ENCODE results near the gene INO80D. TPM values are rescaled to one million over a fixed set of nuclear protein-coding genes. Genes with fewer than 3 reads are reported as not detected.

INO80D gene
- total RNA-seq, 1 experiment from 2014 or later = 14.4 TPM

- TF ChIP-seq, protein P1, sequence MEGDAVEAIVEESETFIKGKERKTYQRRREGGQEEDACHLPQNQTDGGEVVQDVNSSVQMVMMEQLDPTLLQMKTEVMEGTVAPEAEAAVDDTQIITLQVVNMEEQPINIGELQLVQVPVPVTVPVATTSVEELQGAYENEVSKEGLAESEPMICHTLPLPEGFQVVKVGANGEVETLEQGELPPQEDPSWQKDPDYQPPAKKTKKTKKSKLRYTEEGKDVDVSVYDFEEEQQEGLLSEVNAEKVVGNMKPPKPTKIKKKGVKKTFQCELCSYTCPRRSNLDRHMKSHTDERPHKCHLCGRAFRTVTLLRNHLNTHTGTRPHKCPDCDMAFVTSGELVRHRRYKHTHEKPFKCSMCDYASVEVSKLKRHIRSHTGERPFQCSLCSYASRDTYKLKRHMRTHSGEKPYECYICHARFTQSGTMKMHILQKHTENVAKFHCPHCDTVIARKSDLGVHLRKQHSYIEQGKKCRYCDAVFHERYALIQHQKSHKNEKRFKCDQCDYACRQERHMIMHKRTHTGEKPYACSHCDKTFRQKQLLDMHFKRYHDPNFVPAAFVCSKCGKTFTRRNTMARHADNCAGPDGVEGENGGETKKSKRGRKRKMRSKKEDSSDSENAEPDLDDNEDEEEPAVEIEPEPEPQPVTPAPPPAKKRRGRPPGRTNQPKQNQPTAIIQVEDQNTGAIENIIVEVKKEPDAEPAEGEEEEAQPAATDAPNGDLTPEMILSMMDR (IDR thresholded peaks at IDR 0.05 in 2 of 3, conservative IDR thresholded peaks at IDR 0.05 in 1 of 3; ENCODE audit: borderline replicate concordance in 1 of 3, insufficient read depth in 1 of 3, low read depth in 2 of 3, low read length in 2 of 3) = no peak
These were observed 113.9 kb downstream of the INO80D start (continued) for GRCh38 chr2:205972113-205972512.

DNA sequence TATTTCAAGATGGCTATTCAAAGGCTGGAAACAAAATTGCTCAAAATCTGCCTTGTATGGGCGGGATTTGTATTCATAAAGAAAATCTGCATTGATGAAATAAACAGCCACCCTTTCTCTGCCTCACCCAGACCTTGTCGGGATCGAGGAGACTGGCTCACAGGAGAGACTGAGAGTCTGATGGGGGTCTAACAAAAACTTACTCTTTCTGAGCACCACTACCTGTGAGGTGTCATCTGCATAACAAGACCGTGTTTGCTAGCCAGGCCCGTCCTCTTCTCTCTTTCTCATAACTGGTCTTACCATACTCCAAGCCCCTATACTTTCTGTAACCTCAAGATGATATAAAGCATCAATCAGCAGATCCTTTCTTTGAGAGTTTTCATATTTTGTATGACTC lies 115.6 kb downstream of the INO80D start:
- no peak for TF ChIP-seq ZNF274 (IDR thresholded peaks at IDR 0.05; ENCODE audit: low read depth, low read length)
- no peak for TF ChIP-seq POLR2AphosphoS5 (IDR thresholded peaks at IDR 0.05; ENCODE audit: low read depth, low read length)
- TF ChIP-seq SP1 (IDR thresholded peaks at IDR 0.05; ENCODE audit: low read depth) = no peak
- TF ChIP-seq CBX3 (IDR thresholded peaks at IDR 0.05; ENCODE audit: low read depth) = no peak
- no peak for TF ChIP-seq MAX (IDR thresholded peaks at IDR 0.05)
- no peak for TF ChIP-seq POLR2A (IDR thresholded peaks at IDR 0.05; ENCODE audit: borderline replicate concordance, extremely low read depth, insufficient read depth, insufficient read length)
- TF ChIP-seq, protein P1 (IDR thresholded peaks at IDR 0.05 in 2 of 3, conservative IDR thresholded peaks at IDR 0.05 in 1 of 3; ENCODE audit: borderline replicate concordance in 1 of 3, insufficient read depth in 1 of 3, low read depth in 2 of 3, low read length in 2 of 3) = no peak
- no peak for TF ChIP-seq FOSL1 (IDR thresholded peaks at IDR 0.05; ENCODE audit: low read depth)
- TF ChIP-seq EZH2 (IDR thresholded peaks at IDR 0.05) = no peak
- no peak for TF ChIP-seq ZFX (IDR thresholded peaks at IDR 0.05)
- no peak for TF ChIP-seq ATF3 (IDR thresholded peaks at IDR 0.05)
- no peak for TF ChIP-seq JUND (IDR thresholded peaks at IDR 0.05)
- CTCF ChIA-PET = no interaction called here
- no peak overlapping the region for H2AFZ ChIP-seq (ENCODE audit: low read depth, low read length, poor library complexity, severe bottlenecking)
- no TSS peak for BruUV-seq (replicated peaks)
- no peak overlapping the region for H3K4me3 ChIP-seq (replicated peaks in 1 of 2; ENCODE audit: low read depth in 1 of 2, low read length in 2 of 2)
- DNase-seq (ENCODE audit: low read depth, low spot score) (no peak), ATAC-seq (no peak)
- no peaks in the 10 kb centered on the region for H4K20me1 ChIP-seq (ENCODE audit: insufficient read depth)
- H3K4me1 ChIP-seq (ENCODE audit: control insufficient read depth in 1 of 2, insufficient read depth in 2 of 2, low read length in 2 of 2) = peaks cover 8 to 12% of the 10 kb centered on the region in 2 experiments; a peak in 3 of 4 replicates
- no peak overlapping the region for H3K9ac ChIP-seq (ENCODE audit: low read length)
- H3K4me2 ChIP-seq (ENCODE audit: low read length) = no peak overlapping the region
- no peaks in the 10 kb centered on the region; the same call in 1 of the 2 replicates for H3K27me3 ChIP-seq (ENCODE audit: insufficient read depth, low read length)
- intact Hi-C loops (cut with micrococcal nuclease) = no loop called here
- no peaks in the 10 kb centered on the region for H3K36me3 ChIP-seq (ENCODE audit: control insufficient read depth in 1 of 2, insufficient read depth in 2 of 2, low read length in 2 of 2)
- H3K9me3 ChIP-seq (ENCODE audit: control insufficient read depth in 1 of 2, insufficient read depth in 1 of 2, low read depth in 1 of 2, low read length in 2 of 2) = no peaks in the 10 kb centered on the region
- no peaks in the 10 kb centered on the region for H3K79me2 ChIP-seq (ENCODE audit: insufficient read depth, low read length)
- no peak overlapping the region for H3K27ac ChIP-seq (ENCODE audit: low read depth, low read length)
- no peaks in the 10 kb centered on the region for H3K9me2 ChIP-seq (ENCODE audit: insufficient read depth)
- POLR2A ChIA-PET = no interaction called here
- RAD21 ChIA-PET (ENCODE audit: low non-redundant PET in 1 of 2, low total read pairs in 2 of 2, uncharacterized antibody in 2 of 2, unreplicated experiment in 2 of 2) = no interaction called here

Measured in HCT116 (cell line).